CD4-positive, alpha-beta T cell treated with Interleukin-10 for 1 hour (primary cell): ENCODE measurements around the gene MRO.

ENCODE experiments used
- DNase-seq: peaks from one replicate; pipeline ENCODE4 v3.0.0-alpha.2; 2020

MRO gene

DNA sequence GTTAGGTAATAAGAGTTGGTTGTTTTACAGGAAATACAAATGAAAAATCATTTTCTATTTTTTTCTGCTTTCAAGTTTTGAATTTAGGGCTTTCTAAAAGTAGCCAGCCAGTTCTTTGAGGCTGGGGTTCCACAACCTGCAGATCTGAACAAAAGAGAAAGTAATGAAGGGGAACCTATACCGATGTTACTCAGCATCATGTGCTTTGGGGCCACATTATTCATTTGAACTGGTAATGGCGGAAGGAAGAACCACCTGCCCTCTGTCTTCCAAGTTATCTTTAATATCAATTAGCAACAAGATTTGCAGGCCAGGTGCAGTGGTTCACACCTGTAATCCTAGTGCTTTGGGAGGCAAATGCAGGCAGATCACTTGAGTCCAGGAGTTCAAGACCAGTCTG lies 12.9 kb upstream of the MRO start:
- DNase-seq = no peak

GRCh38 chr18:50830544-50830943 lies 10.7 kb upstream of the MRO start:
- no peak for DNase-seq

- no peak for DNase-seq
Measured at GRCh38 chr18:50829644-50830043, 9.8 kb upstream of the MRO start.

DNA sequence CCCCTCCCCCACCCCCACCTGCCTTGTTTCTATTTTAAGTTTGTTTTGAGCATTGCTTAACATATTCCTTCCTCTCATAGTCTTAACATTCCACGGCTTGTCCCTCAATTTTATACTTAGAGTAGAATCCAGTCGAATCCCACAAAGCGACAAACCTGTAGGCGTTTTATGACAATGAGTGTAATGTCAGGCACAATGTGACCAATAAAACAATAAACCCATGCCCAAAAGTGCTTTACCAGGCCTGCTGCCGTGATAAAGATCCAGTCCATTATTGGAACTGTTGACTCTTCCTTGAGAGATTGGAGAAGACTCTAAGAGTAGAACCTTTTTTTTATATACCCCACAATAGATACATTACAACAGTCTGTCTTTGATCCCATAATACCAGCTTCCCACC lies 6.2 kb upstream of the MRO start:
- no peak for DNase-seq

- DNase-seq = no peak
Measured at GRCh38 chr18:50825621-50826020, 5.8 kb upstream of the MRO start.

DNA sequence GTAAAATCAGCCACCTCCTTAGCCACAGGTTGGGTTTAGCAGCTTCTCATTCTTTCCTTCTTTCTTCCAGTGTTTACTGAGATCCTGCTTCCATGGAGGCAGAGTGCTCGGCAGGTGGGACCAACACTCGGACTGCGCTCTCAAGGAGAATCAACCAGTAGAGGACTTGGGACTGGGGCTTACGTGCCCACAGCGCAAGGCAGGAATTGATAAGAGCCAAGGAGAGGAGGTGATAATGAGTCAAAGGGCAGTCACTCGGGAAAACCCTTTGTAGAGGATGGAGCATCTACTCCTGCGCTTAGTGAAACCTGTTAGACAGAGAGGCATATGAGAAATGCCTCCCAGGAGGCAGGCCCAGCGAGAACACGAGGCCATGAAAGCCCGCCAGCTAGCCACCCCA lies 2.9 kb upstream of the MRO start:
- no peak for DNase-seq

DNA sequence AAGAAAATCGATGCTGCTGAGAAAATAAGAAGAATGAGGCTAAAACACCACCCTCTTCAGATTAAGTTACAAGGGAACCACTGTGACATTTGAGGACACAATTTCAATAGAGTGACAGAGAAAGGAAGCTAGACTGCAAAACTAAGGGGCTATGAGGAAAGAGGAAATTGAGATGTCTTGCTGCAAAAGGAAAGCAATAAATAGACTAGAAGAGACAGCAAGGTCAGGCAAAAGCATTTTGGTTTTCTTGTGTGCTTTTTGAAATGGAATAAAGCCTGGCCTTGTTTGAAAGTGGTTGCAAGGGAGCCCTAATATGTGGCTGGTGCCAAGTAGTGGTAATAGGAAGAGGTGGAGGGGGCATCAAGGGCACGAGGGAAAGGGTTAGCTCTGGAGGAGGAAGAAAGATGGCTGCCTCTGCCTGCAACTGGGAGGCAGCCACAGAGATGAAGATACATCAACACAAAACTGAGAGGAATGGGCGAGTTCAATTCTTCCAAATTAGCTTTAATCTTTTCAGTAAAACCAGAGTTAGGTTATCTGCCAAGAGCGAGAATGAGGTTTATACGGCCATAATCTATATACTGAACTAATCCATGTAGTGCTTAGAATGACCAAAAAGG lies 1.2 kb upstream of the MRO start:
- DNase-seq = no peak

GRCh38 chr18:50819027-50819727 lies 639 bp downstream of the MRO start:
- DNase-seq = no peak

DNA sequence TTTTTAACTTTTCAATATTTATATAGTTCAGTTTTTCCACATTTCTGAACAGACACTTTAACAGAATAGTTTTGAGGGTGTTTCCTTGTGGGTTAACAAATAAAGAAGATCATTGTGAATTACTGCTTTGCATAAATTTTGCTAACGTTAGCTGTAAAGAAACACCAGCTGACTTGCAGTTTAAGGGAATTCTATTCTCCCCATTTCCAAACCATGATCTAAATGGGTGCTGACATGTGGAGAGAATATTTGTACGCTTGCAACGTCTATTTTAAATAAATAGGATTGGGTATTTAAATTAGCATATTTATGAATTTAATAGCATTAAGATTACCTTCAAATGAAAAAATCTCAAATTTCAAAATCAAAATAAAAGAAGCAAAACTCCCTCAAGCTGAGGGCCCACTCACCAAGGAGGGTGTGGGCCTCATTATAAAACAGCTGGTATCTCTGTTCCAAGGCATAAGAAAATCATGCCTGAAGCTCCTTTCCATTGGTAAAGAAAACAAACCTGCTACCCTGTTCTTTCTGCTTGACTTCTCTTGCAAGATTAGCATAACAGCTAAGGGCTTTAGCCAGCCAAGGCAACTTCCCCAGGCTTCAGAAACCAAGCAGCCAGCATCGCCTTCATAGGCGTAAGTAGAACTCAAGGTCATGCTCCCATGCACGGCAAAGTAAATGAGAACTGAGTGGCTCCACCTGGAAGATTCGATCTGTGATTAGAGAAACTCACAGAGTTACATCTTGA lies 3.2 kb downstream of the MRO start:
- DNase-seq = no peak

DNA sequence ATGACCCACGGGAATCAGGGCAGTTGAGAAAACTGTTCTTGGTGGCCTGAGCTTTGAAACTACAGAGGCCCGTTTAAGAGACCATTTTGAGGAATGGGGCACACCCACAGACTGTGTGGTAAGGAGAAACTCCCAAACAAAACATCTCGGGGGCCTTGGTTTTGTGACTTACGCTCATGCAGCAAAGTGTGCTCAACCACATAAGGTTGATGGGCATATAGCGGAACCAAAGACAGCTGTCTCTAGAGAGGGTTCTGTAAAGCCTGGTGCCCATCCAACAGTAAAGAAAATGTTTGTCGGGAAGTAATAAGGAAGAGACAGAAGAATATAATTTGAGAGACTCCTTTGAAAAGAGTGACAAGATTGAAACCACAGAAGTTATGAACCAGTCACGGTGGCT lies 5.4 kb downstream of the MRO start:
- DNase-seq = no peak

- DNase-seq = no peak
Measured at GRCh38 chr18:50813353-50813752, 6.5 kb downstream of the MRO start.

- DNase-seq = no peak
Measured at GRCh38 chr18:50812834-50813233, 7.0 kb downstream of the MRO start.

GRCh38 chr18:50807176-50807575 lies 12.6 kb downstream of the MRO start:
- no peak for DNase-seq

DNA sequence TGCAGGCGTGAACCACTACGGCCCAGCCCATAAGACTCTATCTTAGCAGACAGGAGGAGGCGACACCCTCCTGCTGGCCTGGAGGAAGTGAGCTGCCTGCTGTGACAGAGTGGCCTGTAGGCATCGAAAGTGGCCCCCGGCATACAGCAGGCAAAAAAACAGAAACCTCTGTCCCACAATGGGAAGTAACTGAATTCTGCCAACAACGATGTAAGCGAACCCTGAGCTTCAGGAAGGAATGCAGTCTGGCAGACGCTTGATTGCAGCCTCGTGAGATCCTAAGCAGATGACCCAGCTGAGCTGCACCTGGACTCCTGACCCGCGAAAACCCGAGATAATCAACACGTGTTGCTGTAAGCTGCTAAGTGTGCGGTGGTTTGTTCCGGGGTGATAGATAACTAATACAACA lies 13.6 kb downstream of the MRO start:
- DNase-seq = no peak

- DNase-seq = no peak
Measured at GRCh38 chr18:50805732-50806131, 14.1 kb downstream of the MRO start.

DNA sequence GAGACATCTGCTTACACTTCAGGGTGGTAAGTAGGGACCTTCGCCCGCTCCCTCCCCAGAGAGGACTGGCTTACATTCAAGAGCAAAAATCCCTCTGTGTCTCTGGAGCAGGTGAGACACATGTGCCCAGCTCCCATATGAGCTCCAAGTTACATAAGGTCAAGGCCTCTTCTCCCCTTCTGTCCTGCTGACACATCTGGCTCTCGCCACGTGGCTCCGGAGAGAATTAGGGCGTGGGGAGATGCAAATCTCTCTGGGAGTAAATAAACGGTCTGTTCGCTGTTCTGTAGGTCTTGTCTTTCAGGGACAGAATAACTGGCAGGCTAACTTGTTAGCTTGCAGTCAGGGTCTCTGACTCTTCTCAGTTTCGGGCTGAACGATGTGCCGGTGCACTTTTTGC lies 16.2 kb downstream of the MRO start:
- no peak for DNase-seq

DNA sequence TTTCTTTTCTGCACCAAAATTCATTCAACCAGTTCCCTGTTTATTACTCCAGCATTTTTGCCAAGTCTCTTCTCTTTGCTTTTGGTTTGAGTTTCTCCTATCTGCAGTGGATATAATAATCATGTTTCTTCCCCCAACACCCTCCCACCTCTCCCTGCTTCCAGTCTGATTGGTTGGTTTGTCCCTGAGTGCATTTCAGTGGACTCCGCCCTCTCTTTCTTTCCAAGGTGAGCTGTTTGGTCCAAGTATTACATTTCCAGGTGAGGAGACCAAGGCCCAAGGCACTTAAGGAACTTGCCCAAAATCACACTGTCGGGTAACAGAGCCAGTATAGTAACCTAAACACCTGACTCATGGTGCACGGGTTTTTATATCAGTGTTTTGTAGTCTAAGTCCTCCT lies 17.7 kb downstream of the MRO start:
- no peak for DNase-seq

DNA sequence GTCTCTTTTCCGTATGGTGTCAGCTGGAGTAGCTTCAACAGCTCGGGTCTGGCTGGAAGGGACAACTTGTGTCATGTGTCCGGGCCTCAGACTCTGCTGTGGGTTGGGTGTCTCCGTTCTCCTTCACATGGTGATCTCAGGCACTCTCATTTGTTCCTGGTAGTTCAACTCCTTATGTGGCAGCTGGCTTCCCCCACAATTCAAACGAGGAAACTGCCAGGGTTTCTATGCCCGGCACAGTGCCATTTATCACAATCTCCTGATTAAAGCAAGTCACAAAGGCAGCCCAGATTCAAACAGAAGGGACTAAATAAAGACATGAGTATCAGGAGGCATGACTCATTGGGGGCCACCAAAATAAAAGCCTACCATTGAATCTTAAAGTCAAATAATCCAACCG lies 22.7 kb downstream of the MRO start:
- no peak for DNase-seq

- no peak for DNase-seq
Measured at GRCh38 chr18:50796495-50796894, 23.3 kb downstream of the MRO start.

- DNase-seq = no peak
Measured at GRCh38 chr18:50793641-50794565, 25.9 kb downstream of the MRO start.

- DNase-seq = no peak
Measured at GRCh38 chr18:50792885-50793284, 26.9 kb downstream of the MRO start.

GRCh38 chr18:50791599-50792438 lies 28.0 kb downstream of the MRO start:
- DNase-seq = no peak
